NCI-H2196 (cell line): Measurements from ENCODE around the gene MT1M.
A peak's percentile ranks its signal among the peaks of the same experiment; 100 is the strongest.
"Not testable (repeated sequence)": the region's sequence is repeated elsewhere in the genome, so short reads cannot be mapped to it uniquely, and the experiment has no call there.

Experiments used
- DNase-seq: peaks from one replicate; lab custom pipeline; 2025; ENCODE audit not compliant: unreplicated experiment; lab: John Stamatoyannopoulos, UW

MT1M gene

GRCh38 chr16:56672171-56672570, 39.7 kb downstream of the MT1M start:
- not testable (repeated sequence) for DNase-seq

GRCh38 chr16:56672761-56673536, 40.5 kb downstream of the MT1M start:
- DNase-seq: no peak

DNA sequence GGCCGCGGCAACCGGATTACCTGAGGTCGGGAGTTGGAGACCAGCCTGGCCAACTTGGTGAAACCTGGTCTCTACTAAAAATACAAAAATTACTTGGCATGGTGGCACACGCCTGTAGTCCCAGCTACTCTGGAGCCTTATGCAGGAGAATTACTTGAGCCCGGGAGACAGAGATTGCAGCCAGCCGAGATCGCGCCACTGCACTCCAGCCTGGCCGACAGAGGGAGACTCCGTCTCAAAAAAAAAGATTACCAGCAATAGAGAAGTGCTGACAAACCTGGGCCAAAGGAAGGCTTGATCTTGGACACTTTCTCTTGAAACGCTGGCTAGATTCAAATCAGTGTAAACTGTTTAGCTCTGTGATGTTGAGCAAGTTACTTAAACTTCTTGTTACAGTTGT, 41.5 kb downstream of the MT1M start:
- DNase-seq: no peak

DNA sequence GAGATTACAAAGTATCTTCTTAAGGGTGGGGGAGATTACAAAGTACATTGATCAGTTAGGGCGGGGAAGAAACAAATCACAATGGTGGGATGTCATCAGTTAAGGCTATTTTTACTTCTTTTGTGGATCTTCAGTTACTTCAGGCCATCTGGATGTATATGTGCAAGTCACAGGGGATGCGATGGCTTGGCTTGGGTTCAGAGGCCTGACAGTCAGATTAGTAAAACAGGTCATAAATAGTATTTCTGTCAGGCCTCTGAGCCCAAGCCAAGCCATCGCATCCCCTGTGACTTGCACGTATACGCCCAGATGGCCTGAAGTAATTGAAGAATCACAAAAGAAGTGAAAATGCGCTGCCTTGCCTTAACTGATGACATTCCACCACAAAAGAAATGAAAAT, 42.1 kb downstream of the MT1M start:
- not testable (repeated sequence) for DNase-seq

- DNase-seq: no peak
Observed at GRCh38 chr16:56675685-56676210, 43.3 kb downstream of the MT1M start.

- DNase-seq: no peak
Observed at GRCh38 chr16:56677474-56677873, 45.0 kb downstream of the MT1M start.

GRCh38 chr16:56679078-56679730, 46.7 kb downstream of the MT1M start:
- no peak for DNase-seq

DNA sequence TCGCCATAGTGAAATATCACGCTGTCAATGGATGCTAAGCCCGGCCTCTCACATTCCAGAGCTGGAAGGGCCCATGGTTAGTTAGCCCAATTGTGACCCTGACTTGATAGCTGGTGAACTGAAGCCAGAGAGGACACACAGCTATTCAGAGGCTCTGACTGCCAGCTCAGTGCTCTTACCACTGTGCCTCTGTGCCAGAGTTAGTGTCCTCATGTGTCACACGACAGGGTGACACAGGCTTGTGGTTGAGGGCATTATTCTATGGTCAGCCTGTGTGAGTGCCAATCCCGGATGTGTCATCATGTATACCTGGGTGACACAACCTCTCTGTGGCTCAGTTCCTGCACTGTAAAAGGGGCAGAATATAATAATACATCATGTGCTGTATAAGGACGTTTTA, 47.4 kb downstream of the MT1M start:
- no peak for DNase-seq

- DNase-seq: peak; percentile 69
Observed at GRCh38 chr16:56681939-56682702, 49.7 kb downstream of the MT1M start, which contains the start of gene MT1X. MT1X (plus strand) TSS chr16:56682470; CDS start chr16:56682541, 71 bp downstream.

GRCh38 chr16:56682703-56683397, 50.4 kb downstream of the MT1M start:
- DNase-seq: no peak
